Neuronal stem cell (in vitro differentiated cells): ENCODE results near the gene CMTR1.
A peak's percentile ranks its signal among the peaks of the same experiment; 100 is the strongest.

Source experiments
- DNase-seq: peaks from one replicate; pipeline ENCODE4 v3.0.0-alpha.2; 2013; ENCODE audit warnings: low spot score
- H2AFZ ChIP-seq: one replicate; pipeline ENCODE4 v1.6.1; 2013; ENCODE audit warnings: mild to moderate bottlenecking, low read length, inconsistent platforms
- H2AK5ac ChIP-seq: 2 replicates; pipeline ENCODE4 v1.6.1; 2013; ENCODE audit warnings: low read depth, mild to moderate bottlenecking, inconsistent platforms, low read length, moderate library complexity, mixed read lengths
- H2BK120ac ChIP-seq: 2 replicates; pipeline ENCODE4 v1.6.1; 2013; ENCODE audit warnings: low read depth, mild to moderate bottlenecking, inconsistent platforms, low read length, moderate library complexity, mixed read lengths
- H2BK12ac ChIP-seq: one replicate; pipeline ENCODE4 v1.6.1; 2013; ENCODE audit warnings: low read length, inconsistent platforms
- H2BK15ac ChIP-seq: 2 replicates; pipeline ENCODE4 v1.6.1; 2013; ENCODE audit warnings: mild to moderate bottlenecking, low read length, inconsistent platforms, mixed read lengths
- H2BK5ac ChIP-seq: one replicate; pipeline ENCODE4 v1.6.1; 2013; ENCODE audit warnings: inconsistent platforms, mild to moderate bottlenecking, low read length, moderate library complexity
- H3K14ac ChIP-seq: one replicate; pipeline ENCODE4 v1.6.1; 2013; ENCODE audit warnings: low read length, inconsistent platforms
- H3K18ac ChIP-seq: 2 replicates; pipeline ENCODE4 v1.6.1; 2013; ENCODE audit warnings: low read length, inconsistent platforms
- H3K23ac ChIP-seq: 2 replicates; pipeline ENCODE4 v1.6.1; 2013; ENCODE audit warnings: low read depth, mild to moderate bottlenecking, mixed read lengths, low read length, inconsistent platforms; ENCODE audit not compliant: poor library complexity
- H3K27ac ChIP-seq: replicated peaks from 3 replicates; pipeline ENCODE4 v1.5.1; 2013; ENCODE audit warnings: low read length, inconsistent platforms
- H3K27me3 ChIP-seq, 3 experiments: 2 replicates each; pipeline ENCODE4 v1.6.1; 2013; ENCODE audit warnings: low read length in 3 of 3, mild to moderate bottlenecking in 2 of 3, inconsistent platforms in 1 of 3, low read depth in 1 of 3, mixed read lengths in 1 of 3, moderate library complexity in 1 of 3; ENCODE audit not compliant: control insufficient read depth in 3 of 3, insufficient read depth in 3 of 3
- H3K36me3 ChIP-seq, 2 donors: replicated peaks in 1 of 2; 2 replicates each; pipeline ENCODE4 v1.6.1; 2013; ENCODE audit warnings: low read length in 2 of 2; ENCODE audit not compliant: control insufficient read depth in 2 of 2, insufficient read depth in 2 of 2
- H3K4ac ChIP-seq: 2 replicates; pipeline ENCODE4 v1.6.1; 2013; ENCODE audit warnings: inconsistent platforms, mild to moderate bottlenecking, low read length, moderate library complexity
- H3K4me1 ChIP-seq, 2 donors: 1 replicate in 1 of 2; 2 replicates in 1 of 2; pipeline ENCODE4 v1.6.1; 2013; ENCODE audit warnings: low read length in 2 of 2, low read depth in 1 of 2; ENCODE audit not compliant: control insufficient read depth in 2 of 2, insufficient read depth in 1 of 2
- H3K4me2 ChIP-seq: one replicate; pipeline ENCODE4 v1.6.1; 2013; ENCODE audit warnings: mild to moderate bottlenecking, low read length, inconsistent platforms; ENCODE audit not compliant: insufficient read depth, poor library complexity, severe bottlenecking
- H3K4me3 ChIP-seq, 2 donors: 2 replicates each; pipeline ENCODE4 v1.5.1; 2013; ENCODE audit warnings: low read length in 2 of 2, mild to moderate bottlenecking in 2 of 2, inconsistent platforms in 1 of 2, moderate library complexity in 1 of 2
- H3K79me1 ChIP-seq: one replicate; pipeline ENCODE4 v1.6.1; 2013; ENCODE audit warnings: low read depth, mild to moderate bottlenecking, inconsistent platforms, low read length, moderate library complexity
- H3K9ac ChIP-seq: one replicate; pipeline ENCODE4 v1.6.1; 2013; ENCODE audit warnings: mild to moderate bottlenecking, low read depth, low read length, inconsistent platforms; ENCODE audit not compliant: poor library complexity
- H3K9me3 ChIP-seq, 2 donors: replicated peaks in 1 of 2; 2 replicates each; pipeline versions ENCODE3 to v1.6.1; 2013; ENCODE audit warnings: low read length in 2 of 2, mild to moderate bottlenecking in 2 of 2, inconsistent platforms in 1 of 2, low read depth in 1 of 2, mixed read lengths in 1 of 2, moderate library complexity in 1 of 2; ENCODE audit not compliant: control insufficient read depth in 2 of 2, insufficient read depth in 1 of 2
- H4K8ac ChIP-seq: one replicate; pipeline ENCODE4 v1.6.1; 2013; ENCODE audit warnings: low read depth, mild to moderate bottlenecking, inconsistent platforms, low read length, moderate library complexity
- H4K91ac ChIP-seq: one replicate; pipeline ENCODE4 v1.6.1; 2013; ENCODE audit warnings: low read length, low read depth, mild to moderate bottlenecking, inconsistent platforms; ENCODE audit not compliant: poor library complexity
- WGBS, 2 donors: extraction: QIAGEN DNeasy Blood & Tissue Kit; methylation state at CpG; one replicate each; pipeline ENCODE4 v1.1.7; 2013; ENCODE audit warnings: missing lambda C conversion rate in 2 of 2, mixed read lengths in 1 of 2; ENCODE audit not compliant: insufficient read length in 2 of 2, insufficient replicate concordance in 1 of 2; ENCODE audit errors: extremely low coverage in 2 of 2; 5-methylcytosine and 5-hydroxymethylcytosine counted together

Gene CMTR1

GRCh38 chr6:37483252-37483901 is 50.4 kb downstream of the CMTR1 start:
- Histone ChIP-seq H3K4ac (no peak overlapping the region), H3K23ac (no peak overlapping the region), H2BK15ac (no peak overlapping the region), H2BK120ac (no peak overlapping the region), H3K27ac (no peak overlapping the region), H3K18ac (no peak overlapping the region), H4K8ac (no peak overlapping the region), H3K9ac (no peak overlapping the region), H3K27me3 (no peaks in the 10 kb centered on the region), H3K4me1 (peaks cover 20 to 30% of the 10 kb centered on the region in 2 donors), H2AK5ac (no peak overlapping the region), H3K9me3 (no peaks in the 10 kb centered on the region), H3K36me3 (peaks cover 29 to 61% of the 10 kb centered on the region in 2 donors), H2AFZ (no peak overlapping the region), H2BK5ac (no peak overlapping the region), H4K91ac (no peak overlapping the region), H2BK12ac (no peak overlapping the region), H3K14ac (no peak overlapping the region), H3K4me2 (no peak overlapping the region), H3K4me3 (peak overlapping the region in 1 of 2 donors; percentile 9), H3K79me1 (peaks cover 2% of the 10 kb centered on the region)
- WGBS, 2 donors = no CpG with 5 or more reads among the region's 11 CpGs
- DNase-seq = no peak

GRCh38 chr6:37483917-37484785 is 51.1 kb downstream of the CMTR1 start:
- H2AFZ ChIP-seq = no peak overlapping the region
- peak overlapping the region; percentile 75 for H3K18ac ChIP-seq
- no peaks in the 10 kb centered on the region for H3K27me3 ChIP-seq
- peak; percentile 61 for DNase-seq
- H3K23ac ChIP-seq = peak overlapping the region; percentile 9
- no peak overlapping the region for H4K91ac ChIP-seq
- WGBS, 2 donors = no CpG with 5 or more reads among the region's 20 CpGs
- H3K4me1 ChIP-seq = peaks cover 20 to 30% of the 10 kb centered on the region in 2 donors
- H3K14ac ChIP-seq = no peak overlapping the region
- H3K4me3 ChIP-seq = no peak overlapping the region
- H2BK12ac ChIP-seq = no peak overlapping the region
- no peak overlapping the region for H2BK15ac ChIP-seq
- peak overlapping the region; percentile 8 for H2BK120ac ChIP-seq
- no peak overlapping the region for H3K4ac ChIP-seq
- H2AK5ac ChIP-seq = no peak overlapping the region
- peaks cover 23 to 54% of the 10 kb centered on the region in 2 donors for H3K36me3 ChIP-seq
- peak overlapping the region; percentile 13 for H2BK5ac ChIP-seq
- peaks cover 2% of the 10 kb centered on the region for H3K79me1 ChIP-seq
- H3K9ac ChIP-seq = peak overlapping the region; percentile 65
- H3K4me2 ChIP-seq = no peak overlapping the region
- no peak overlapping the region for H3K27ac ChIP-seq
- H3K9me3 ChIP-seq = no peaks in the 10 kb centered on the region
- no peak overlapping the region for H4K8ac ChIP-seq

- Histone ChIP-seq H3K79me1 (peaks cover 2% of the 10 kb centered on the region), H4K8ac (no peak overlapping the region), H2AFZ (no peak overlapping the region), H2BK12ac (no peak overlapping the region), H3K23ac (no peak overlapping the region), H4K91ac (no peak overlapping the region), H3K4ac (no peak overlapping the region), H2BK5ac (peak overlapping the region; percentile 13), H3K36me3 (peaks cover 17 to 48% of the 10 kb centered on the region in 2 donors), H2AK5ac (no peak overlapping the region), H3K14ac (no peak overlapping the region), H2BK15ac (no peak overlapping the region), H3K27me3 (no peaks in the 10 kb centered on the region), H3K27ac (no peak overlapping the region), H2BK120ac (no peak overlapping the region), H3K4me2 (no peak overlapping the region), H3K4me1 (peaks cover 20 to 30% of the 10 kb centered on the region in 2 donors), H3K9me3 (no peaks in the 10 kb centered on the region), H3K18ac (peak overlapping the region; percentile 68), H3K9ac (peak overlapping the region; percentile 65), H3K4me3 (no peak overlapping the region)
- WGBS, 2 donors = no CpG with 5 or more reads among the region's 7 CpGs
- no peak for DNase-seq
Observed at GRCh38 chr6:37484786-37485170, 51.8 kb downstream of the CMTR1 start.

GRCh38 chr6:37485291-37485702 is 52.3 kb downstream of the CMTR1 start:
- H3K4me1 ChIP-seq = peaks cover 20 to 29% of the 10 kb centered on the region in 2 donors
- no peak overlapping the region for H2AFZ ChIP-seq

More at GRCh38 chr6:37485291-37485702, 52.3 kb downstream of the CMTR1 start:
- DNase-seq = no peak
- no peak overlapping the region for H4K91ac ChIP-seq
- peaks cover 2% of the 10 kb centered on the region for H3K79me1 ChIP-seq
- peaks cover 12 to 43% of the 10 kb centered on the region in 2 donors for H3K36me3 ChIP-seq
- H3K14ac ChIP-seq = no peak overlapping the region
- no peak overlapping the region for H2AK5ac ChIP-seq
- H4K8ac ChIP-seq = no peak overlapping the region
- no peaks in the 10 kb centered on the region for H3K9me3 ChIP-seq
- no peak overlapping the region for H2BK15ac ChIP-seq
- no peak overlapping the region for H3K4ac ChIP-seq
- H3K18ac ChIP-seq = peak overlapping the region; percentile 50
- H3K4me2 ChIP-seq = no peak overlapping the region
- no peak overlapping the region for H3K27ac ChIP-seq
- no peak overlapping the region for H2BK12ac ChIP-seq
- H3K4me3 ChIP-seq = no peak overlapping the region
- no CpG with 5 or more reads among the region's 10 CpGs for WGBS, 2 donors
- no peak overlapping the region for H3K23ac ChIP-seq
- no peak overlapping the region for H3K9ac ChIP-seq
- no peak overlapping the region for H2BK5ac ChIP-seq
- H2BK120ac ChIP-seq = no peak overlapping the region
- H3K27me3 ChIP-seq = no peaks in the 10 kb centered on the region
